GM18511 (cell line): ENCODE results near the gene CTXN3.
"Not testable (repeated sequence)": the region's sequence is repeated elsewhere in the genome, so short reads cannot be mapped to it uniquely, and the experiment has no call there.

Experiments
- ATAC-seq: cut with Tn5 transposase; IDR thresholded peaks from one replicate; pipeline ENCODE4 v1.9.1; 2021; ENCODE audit warnings: mild to moderate bottlenecking, moderate library complexity; ENCODE audit not compliant: unreplicated experiment

The CTXN3 gene

GRCh38 chr5:127650022-127650421 is 1.1 kb downstream of the CTXN3 start:
- no peak for ATAC-seq

GRCh38 chr5:127650649-127651048 is 1.8 kb downstream of the CTXN3 start:
- ATAC-seq, result no peak

- ATAC-seq, result no peak
Observed at GRCh38 chr5:127652952-127653611, 4.2 kb downstream of the CTXN3 start.

- ATAC-seq, result no peak
Observed at GRCh38 chr5:127656825-127657224, 7.9 kb downstream of the CTXN3 start.

- no peak for ATAC-seq
Observed at GRCh38 chr5:127660047-127660733, 11.3 kb downstream of the CTXN3 start.

- no peak for ATAC-seq
Observed at GRCh38 chr5:127664093-127664492, 15.2 kb downstream of the CTXN3 start.

- ATAC-seq, result no peak
Observed at GRCh38 chr5:127665641-127666040, 16.8 kb downstream of the CTXN3 start.

- no peak for ATAC-seq
Observed at GRCh38 chr5:127666043-127666716, 17.3 kb downstream of the CTXN3 start.

- ATAC-seq, result no peak
Observed at GRCh38 chr5:127667926-127668325, 19.0 kb downstream of the CTXN3 start.

- no peak for ATAC-seq
Observed at GRCh38 chr5:127671218-127671617, 22.3 kb downstream of the CTXN3 start.

GRCh38 chr5:127673117-127673800 is 24.4 kb downstream of the CTXN3 start:
- ATAC-seq, result no peak

GRCh38 chr5:127676951-127677350 is 28.1 kb downstream of the CTXN3 start:
- ATAC-seq, result not testable (repeated sequence)

- not testable (repeated sequence) for ATAC-seq
Observed at GRCh38 chr5:127679691-127680330, 30.9 kb downstream of the CTXN3 start.

- no peak for ATAC-seq
Observed at GRCh38 chr5:127680595-127680994, 31.7 kb downstream of the CTXN3 start.

- ATAC-seq, result no peak
Observed at GRCh38 chr5:127683008-127683407, 34.1 kb downstream of the CTXN3 start.

- ATAC-seq, result no peak
Observed at GRCh38 chr5:127684726-127685467, 36.0 kb downstream of the CTXN3 start.

- no peak for ATAC-seq
Observed at GRCh38 chr5:127685662-127686061, 36.8 kb downstream of the CTXN3 start.

GRCh38 chr5:127686424-127686823 is 37.5 kb downstream of the CTXN3 start:
- no peak for ATAC-seq

GRCh38 chr5:127694518-127695171 is 45.8 kb downstream of the CTXN3 start:
- ATAC-seq, result peak; percentile 55

- no peak for ATAC-seq
Observed at GRCh38 chr5:127695346-127695745, 46.5 kb downstream of the CTXN3 start.
